ENCODE results near the gene NXF3.
"Not testable (repeated sequence)": the region's sequence is repeated elsewhere in the genome, so short reads cannot be mapped to it uniquely, and the experiment has no call there.

DNA sequence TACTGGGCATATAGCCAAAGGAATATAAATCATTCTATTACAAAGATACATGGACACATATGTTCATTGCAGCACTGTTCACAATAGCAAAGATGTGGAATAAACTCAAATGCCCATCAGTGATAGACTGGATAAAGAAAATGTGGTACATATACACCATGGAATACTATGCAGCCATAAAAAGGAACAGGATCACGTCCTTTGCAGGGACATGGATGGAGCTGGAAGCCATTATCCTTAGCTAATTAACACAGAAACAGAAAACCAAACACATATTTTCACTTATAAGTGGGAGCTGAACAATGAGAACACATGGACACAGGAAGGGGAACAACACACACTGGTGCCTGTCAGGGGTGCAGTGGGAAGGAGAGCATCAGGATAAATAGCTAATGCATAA is 59.6 kb downstream of the NXF3 start:
- TF ChIP-seq, protein P1, sequence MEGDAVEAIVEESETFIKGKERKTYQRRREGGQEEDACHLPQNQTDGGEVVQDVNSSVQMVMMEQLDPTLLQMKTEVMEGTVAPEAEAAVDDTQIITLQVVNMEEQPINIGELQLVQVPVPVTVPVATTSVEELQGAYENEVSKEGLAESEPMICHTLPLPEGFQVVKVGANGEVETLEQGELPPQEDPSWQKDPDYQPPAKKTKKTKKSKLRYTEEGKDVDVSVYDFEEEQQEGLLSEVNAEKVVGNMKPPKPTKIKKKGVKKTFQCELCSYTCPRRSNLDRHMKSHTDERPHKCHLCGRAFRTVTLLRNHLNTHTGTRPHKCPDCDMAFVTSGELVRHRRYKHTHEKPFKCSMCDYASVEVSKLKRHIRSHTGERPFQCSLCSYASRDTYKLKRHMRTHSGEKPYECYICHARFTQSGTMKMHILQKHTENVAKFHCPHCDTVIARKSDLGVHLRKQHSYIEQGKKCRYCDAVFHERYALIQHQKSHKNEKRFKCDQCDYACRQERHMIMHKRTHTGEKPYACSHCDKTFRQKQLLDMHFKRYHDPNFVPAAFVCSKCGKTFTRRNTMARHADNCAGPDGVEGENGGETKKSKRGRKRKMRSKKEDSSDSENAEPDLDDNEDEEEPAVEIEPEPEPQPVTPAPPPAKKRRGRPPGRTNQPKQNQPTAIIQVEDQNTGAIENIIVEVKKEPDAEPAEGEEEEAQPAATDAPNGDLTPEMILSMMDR (IDR thresholded peaks at IDR 0.05; ENCODE audit: low read length), result not testable (repeated sequence)
- not testable (repeated sequence) for TF ChIP-seq EZH2 (IDR thresholded peaks at IDR 0.05; ENCODE audit: borderline replicate concordance, low read length)
